ENCODE data around the gene RECK.

Gene RECK

DNA sequence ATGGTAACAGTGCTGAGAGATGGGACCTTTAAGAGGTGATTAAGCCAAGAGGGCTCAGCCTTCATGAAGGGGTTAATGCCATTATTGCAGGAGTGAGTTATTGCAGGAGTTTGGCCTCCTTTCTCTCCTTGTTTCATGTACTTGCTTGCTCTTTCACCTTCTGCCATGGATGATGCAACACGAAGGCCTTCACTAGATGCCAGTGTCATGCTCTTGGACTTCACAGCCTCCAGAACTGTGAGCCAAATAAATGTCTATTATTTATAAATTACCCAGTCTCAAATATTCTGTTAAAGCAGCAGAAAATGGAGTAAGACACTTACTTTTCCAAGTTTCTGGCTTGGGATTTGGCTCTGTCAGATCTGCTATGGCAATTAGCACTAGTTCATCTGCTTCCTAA is 38.4 kb upstream of the RECK start:
- TF ChIP-seq, protein P1, sequence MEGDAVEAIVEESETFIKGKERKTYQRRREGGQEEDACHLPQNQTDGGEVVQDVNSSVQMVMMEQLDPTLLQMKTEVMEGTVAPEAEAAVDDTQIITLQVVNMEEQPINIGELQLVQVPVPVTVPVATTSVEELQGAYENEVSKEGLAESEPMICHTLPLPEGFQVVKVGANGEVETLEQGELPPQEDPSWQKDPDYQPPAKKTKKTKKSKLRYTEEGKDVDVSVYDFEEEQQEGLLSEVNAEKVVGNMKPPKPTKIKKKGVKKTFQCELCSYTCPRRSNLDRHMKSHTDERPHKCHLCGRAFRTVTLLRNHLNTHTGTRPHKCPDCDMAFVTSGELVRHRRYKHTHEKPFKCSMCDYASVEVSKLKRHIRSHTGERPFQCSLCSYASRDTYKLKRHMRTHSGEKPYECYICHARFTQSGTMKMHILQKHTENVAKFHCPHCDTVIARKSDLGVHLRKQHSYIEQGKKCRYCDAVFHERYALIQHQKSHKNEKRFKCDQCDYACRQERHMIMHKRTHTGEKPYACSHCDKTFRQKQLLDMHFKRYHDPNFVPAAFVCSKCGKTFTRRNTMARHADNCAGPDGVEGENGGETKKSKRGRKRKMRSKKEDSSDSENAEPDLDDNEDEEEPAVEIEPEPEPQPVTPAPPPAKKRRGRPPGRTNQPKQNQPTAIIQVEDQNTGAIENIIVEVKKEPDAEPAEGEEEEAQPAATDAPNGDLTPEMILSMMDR (IDR thresholded peaks at IDR 0.05; ENCODE audit: insufficient read depth, low read depth, low read length, missing control alignments), result no peak
- DNase-seq (ENCODE audit: low read depth), result no peak
- H3K4me3 ChIP-seq (ENCODE audit: low read length), result no peak overlapping the region

DNA sequence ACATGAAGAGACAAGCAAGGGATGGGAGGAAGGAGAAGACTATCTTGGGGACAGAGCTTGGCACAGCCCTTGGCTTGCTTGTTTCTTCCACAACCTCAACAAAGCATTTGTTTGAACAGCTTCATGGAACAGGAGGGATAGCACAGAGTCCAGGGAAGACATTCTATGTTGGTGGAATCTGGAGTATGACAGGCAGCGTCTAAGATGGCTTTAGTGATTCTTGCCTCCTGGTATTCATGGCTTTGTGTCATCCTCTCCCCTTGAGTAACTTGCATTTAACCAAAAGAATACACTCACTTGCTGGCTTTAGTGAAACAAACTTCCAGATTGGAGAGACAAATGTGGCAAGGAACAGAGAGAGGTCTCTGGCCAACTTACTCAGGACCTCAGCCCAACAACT is 30.8 kb upstream of the RECK start:
- TF ChIP-seq, protein P1 (IDR thresholded peaks at IDR 0.05; ENCODE audit: insufficient read depth, low read depth, low read length, missing control alignments), result no peak
- DNase-seq (ENCODE audit: low read depth), result no peak
- H3K4me3 ChIP-seq (ENCODE audit: low read length), result no peak overlapping the region

DNA sequence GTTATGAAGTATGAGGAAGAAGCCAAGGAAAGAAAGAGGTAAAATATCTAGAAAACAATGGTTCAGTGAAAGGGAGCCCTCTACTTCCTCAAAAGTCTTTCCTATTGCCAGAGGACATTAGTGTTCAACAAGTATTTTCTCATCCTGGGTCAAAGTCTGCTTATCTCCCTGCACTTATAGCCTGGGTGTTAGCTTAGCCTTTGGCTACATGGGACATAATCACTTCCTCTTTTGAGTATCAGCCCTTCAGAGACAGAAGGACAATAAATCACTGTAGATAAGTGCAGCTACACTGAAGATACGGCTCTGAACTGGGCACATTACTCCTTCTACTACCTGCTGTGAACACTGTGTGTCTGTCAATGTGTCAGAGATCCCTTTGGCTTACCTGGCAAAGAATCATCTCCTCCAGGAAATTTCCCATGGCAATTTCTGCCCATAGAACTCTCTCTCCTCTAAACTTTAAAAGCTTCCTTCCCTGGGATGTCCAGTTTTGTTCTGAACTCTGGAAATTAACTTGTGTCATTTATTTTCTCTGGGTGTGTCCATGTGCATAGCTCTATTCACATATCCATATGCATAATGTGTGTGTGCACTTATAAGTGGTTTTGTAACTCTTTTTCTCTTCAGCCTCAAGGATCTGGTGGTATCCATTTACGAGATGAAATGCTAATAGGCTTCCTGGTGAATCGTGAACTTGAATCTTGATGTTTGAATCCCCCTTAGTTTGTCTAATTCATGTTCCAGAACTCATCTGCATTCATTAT is 30.0 kb upstream of the RECK start:
- TF ChIP-seq, protein P1 (IDR thresholded peaks at IDR 0.05; ENCODE audit: insufficient read depth, low read depth, low read length, missing control alignments), result no peak
- no peak for DNase-seq (ENCODE audit: low read depth)
- no peak overlapping the region for H3K4me3 ChIP-seq (ENCODE audit: low read length)

DNA sequence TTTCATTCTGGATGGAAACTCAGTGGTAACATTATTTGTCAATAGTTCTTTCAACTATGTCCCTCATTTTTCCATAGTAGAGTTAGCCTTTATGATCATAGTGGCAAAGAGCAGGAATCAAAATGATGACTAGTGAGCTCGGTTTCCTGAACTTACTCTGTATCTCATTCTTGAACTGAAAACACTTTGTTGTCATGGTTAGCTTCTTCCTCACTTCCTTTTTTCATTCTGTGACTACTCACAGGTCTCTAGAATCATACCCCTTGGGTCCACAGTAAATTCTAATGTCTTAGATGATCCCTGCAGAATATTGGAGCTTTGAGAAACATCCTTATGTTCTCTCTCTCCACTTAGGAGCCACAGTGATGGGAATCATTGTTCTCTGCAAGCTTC is 29.4 kb upstream of the RECK start:
- TF ChIP-seq, protein P1 (IDR thresholded peaks at IDR 0.05; ENCODE audit: insufficient read depth, low read depth, low read length, missing control alignments), result no peak
- DNase-seq (ENCODE audit: low read depth), result no peak
- no peak overlapping the region for H3K4me3 ChIP-seq (ENCODE audit: low read length)

DNA sequence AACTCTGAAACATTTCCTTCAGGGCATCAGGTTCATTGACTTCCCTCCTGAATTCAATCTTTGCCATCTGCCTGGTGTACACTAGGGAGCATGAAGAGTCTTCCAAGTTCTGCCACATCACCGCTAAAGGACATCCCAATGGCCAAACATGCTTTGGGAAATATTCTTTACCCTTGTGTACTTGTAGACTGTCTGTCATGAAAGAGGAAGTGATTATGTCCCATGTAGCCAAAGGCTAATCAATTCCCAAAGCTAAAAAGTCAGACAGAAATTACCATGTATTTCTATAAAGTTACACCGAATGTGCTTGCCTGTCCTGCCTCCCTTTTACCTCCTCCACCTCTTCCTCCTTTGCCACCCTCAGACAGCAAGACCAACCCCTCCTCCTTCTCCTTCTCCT is 28.9 kb upstream of the RECK start:
- H3K4me3 ChIP-seq (ENCODE audit: low read length), result no peak overlapping the region
- DNase-seq (ENCODE audit: low read depth), result no peak
- TF ChIP-seq, protein P1 (IDR thresholded peaks at IDR 0.05; ENCODE audit: insufficient read depth, low read depth, low read length, missing control alignments), result no peak

DNA sequence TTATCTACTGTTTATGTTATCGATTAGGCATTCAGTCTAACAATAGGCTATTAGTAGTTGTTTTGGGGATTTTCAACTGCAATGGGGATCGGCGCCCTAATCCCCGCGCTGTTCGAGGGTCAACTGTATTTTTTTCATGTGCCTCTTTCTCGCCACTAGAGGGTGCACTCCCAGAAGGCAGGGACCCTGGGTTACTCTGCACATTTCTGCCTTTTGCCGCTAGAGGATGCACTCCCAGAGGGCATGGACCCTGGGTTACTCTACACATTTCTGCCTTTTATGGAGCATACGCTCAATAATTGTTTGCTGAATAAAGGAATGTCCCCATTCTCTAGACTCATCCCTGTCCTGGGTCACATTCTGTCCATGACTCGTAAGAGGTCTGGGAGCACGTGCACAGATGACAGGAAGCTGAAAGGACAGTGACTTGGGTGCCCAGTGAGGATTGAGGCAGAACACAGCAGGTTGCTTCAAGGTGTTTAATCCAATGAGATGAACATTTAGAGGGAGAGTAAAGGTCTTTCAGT is 27.9 kb upstream of the RECK start:
- TF ChIP-seq, protein P1 (IDR thresholded peaks at IDR 0.05; ENCODE audit: insufficient read depth, low read depth, low read length, missing control alignments), result peak; percentile 99
- peak; percentile 67 for DNase-seq (ENCODE audit: low read depth)
- no peak overlapping the region for H3K4me3 ChIP-seq (ENCODE audit: low read length)

DNA sequence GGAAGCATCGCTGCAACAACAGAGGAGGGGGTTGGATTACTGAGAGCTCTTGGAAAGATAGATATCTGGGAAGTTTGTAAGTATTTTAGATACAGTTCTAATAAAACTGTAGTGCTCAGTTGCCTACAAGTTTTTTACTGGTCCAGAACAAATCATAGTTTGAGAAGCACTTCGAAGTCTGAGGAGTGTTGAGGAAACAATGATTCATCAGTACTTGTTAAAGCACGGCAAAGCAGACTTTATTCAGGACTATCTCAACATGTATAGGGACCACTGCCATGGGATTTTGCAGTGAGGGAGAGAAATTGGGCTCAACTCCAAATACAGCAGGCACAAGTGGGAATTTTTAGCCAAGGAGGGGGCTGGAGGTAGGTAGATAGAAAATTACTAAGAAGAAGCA is 25.3 kb upstream of the RECK start:
- no peak overlapping the region for H3K4me3 ChIP-seq (ENCODE audit: low read length)
- TF ChIP-seq, protein P1 (IDR thresholded peaks at IDR 0.05; ENCODE audit: insufficient read depth, low read depth, low read length, missing control alignments), result no peak
- DNase-seq (ENCODE audit: low read depth), result peak; percentile 19

Data from epithelial cell of esophagus (primary cell).